Inflammatory macrophage treated with lipopolysaccharide for 4 hours (primary cell): ENCODE results near the gene EFCC1.

Source experiments
- DNase-seq: peaks from one replicate; pipeline ENCODE4 v3.0.0-alpha.2; 2020

Gene EFCC1

DNA sequence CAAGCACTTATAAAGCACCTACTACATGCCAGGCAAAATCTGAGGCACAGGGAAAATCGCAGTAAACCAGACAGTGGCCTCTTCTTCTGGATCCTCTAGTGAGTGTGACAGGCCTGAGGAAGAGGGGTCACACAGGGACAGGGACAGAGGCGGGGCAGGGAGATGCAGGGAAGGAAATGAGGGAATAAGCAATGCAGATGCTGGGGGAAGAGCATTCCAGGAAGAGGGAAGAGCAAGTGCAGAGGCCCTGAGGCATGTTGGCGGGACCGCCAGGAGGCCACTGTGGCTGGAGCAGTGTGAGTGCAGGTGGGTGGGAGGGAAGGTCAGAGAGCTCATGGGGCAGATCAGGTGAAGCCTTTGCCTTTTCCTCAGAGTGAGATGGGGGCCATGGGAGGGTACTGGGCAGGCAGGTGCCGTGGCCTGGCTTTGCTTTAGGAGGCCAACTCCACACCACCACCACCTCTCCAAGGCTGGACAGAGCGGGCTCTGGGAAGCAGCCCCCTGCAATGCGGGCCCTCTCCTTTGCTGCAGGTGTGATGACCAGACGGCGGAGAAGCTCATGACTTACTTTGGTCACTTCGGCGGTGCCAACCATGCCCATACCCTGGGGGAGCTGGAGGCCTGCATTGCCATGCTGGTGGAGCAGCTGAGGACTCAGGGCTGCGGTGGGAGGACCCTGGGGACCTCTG lies 32.7 kb downstream of the EFCC1 start:
- no peak for DNase-seq

GRCh38 chr3:129034642-129035041 lies 33.5 kb downstream of the EFCC1 start:
- no peak for DNase-seq

- DNase-seq: no peak
Observed at GRCh38 chr3:129035360-129036221, 34.5 kb downstream of the EFCC1 start.

- DNase-seq: no peak
Observed at GRCh38 chr3:129036222-129037092, 35.4 kb downstream of the EFCC1 start.

DNA sequence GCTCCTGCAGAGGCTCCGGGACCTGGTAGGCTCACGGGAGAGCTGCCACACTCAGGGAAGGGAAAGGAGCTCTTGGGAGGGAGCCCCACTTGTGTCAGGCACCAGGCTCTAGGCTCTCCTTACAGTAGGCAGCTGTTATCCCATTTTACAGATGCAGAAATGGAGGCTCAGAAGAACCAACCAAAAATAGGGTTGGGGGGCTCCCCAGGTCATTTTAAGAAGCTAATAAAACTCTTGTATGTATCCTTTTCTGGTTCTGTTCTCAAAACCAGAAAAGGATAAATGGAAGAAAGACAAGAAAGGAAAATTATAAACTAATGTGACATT lies 36.0 kb downstream of the EFCC1 start:
- DNase-seq: no peak

DNA sequence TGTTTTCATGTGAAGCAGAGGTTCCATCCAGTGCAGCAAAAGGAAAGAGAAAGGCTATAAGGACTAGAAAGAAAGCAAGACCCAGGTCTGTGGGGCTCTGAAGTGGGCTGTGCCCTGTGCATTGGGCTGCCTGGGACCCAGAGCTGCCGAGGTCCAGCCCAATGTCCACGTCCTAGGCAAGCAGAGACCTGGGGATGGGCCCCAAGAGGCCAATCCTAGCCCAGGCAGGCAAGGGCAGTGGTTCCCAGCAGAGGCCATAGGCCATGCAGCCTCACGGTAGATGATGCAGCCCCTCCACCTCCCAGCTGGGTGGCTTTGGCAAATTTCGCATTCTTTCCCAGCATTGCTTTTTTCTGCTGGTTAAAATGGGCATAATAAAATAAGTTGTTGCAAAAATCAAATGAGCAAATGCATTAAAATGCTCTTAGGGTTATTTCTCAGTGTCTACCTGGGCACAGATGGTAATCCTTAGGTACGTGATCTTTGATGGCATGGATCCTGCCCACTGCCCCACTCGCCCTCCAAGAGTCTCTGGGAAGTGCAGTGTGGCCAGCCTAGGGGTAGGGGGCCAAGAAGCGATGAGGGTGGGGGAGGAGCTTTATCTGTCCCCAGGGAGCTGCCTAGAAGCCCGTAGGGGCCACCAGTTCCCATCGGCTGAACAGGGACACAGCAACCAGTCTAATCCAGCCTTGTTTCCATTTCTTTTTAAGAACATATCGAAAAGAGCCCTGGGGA lies 37.2 kb downstream of the EFCC1 start:
- no peak for DNase-seq

DNA sequence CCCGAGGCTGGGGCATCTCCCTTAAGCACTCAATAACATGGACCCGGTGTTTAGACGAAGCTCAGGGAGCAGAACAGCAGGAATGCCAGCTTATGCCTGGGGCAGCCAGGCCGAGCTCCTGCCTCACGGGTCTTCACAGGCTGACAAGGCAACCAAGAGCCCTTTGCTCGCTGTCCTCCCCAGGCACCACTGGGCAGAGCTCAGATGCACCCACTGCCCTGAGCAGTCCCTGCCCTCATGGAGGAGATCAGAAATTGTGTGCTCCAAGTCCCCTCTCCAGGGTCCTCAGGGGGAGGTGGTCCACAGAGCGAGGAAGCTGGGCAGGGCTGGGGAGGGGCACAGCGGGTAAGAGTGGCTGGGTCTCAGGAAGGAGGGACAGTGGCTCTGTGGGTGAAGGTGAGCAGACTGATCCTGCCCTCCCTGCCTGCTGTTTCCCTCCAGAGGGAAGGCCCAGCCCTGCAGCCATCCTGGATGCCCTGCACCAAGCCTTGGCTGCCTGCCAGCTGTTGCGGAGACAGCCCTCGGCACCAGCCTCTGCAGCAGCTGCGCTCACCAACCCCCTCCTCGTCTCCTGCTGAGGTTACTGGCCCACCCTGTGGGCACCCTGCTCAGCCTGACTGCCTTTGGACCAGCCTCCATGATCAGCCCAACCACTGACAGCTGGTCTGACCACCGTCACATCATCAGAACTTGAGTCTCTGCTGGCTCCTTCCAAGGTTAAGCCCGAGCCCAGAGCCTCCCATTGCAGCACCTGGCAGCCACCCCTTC lies 38.4 kb downstream of the EFCC1 start:
- DNase-seq: no peak

GRCh38 chr3:129040039-129040336 lies 38.9 kb downstream of the EFCC1 start:
- DNase-seq: no peak

GRCh38 chr3:129040579-129041300 lies 39.6 kb downstream of the EFCC1 start:
- DNase-seq: no peak

- DNase-seq: no peak
Observed at GRCh38 chr3:129045675-129046036, 44.6 kb downstream of the EFCC1 start.

GRCh38 chr3:129046037-129046731 lies 45.1 kb downstream of the EFCC1 start:
- DNase-seq: no peak

GRCh38 chr3:129046732-129047552 lies 45.8 kb downstream of the EFCC1 start:
- DNase-seq: no peak

DNA sequence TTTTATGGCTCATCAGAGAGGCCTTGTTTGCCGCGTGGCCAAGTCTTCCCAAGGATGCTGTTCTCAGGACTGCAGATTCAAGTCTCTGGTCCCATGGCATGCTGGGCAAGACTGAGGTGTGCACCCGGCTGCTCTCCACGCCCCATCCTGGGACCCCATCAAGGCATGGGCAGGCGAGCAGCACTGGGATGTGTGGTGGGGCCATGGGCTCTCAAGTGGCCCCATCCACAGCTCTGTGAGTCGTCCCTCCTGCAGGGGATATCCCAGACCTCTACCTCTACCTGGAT lies 46.4 kb downstream of the EFCC1 start:
- no peak for DNase-seq

- DNase-seq: no peak
Observed at GRCh38 chr3:129050556-129051295, 49.6 kb downstream of the EFCC1 start.

DNA sequence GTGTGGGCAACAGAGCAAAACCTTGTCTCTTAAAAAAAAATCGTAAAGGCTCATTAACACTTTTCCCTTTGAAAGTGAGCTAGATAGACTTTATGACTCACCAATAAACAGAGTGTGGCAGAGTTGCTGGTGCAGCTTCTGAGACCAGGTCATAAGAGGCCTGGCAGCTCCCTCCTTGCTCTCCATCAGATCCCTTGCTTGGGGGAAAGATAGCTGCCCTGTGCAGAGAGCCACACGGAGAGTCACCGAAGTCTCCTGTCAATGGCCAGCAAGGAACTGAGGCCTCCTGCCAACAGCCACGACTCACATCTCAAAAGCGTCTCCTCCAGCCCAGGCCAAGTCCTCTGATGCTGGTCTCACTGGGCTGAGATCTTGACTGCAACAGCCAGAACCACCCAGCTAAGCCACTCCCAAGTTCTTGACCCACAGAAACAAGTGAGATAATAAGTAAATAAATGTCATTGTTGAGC lies 50.8 kb downstream of the EFCC1 start:
- DNase-seq: no peak

DNA sequence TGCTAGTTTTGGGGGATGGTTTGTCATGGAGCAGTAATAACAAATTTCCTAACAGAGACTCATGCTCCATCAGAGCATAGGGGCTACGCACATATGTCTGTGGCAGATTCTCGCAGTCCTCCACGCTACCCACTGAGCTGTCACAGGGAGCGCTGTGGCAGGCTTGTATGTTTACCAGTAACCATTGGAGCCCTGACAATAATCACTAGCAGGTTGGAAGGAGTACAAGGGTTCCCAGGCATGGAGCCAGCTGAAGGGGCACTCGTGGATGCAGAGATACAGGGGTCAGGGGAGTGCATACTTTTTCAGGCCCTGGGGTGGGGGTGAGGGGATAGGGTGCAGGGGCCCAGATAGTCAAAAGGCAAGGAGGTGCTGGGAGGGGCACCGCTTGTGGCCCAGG lies 51.6 kb downstream of the EFCC1 start:
- no peak for DNase-seq

DNA sequence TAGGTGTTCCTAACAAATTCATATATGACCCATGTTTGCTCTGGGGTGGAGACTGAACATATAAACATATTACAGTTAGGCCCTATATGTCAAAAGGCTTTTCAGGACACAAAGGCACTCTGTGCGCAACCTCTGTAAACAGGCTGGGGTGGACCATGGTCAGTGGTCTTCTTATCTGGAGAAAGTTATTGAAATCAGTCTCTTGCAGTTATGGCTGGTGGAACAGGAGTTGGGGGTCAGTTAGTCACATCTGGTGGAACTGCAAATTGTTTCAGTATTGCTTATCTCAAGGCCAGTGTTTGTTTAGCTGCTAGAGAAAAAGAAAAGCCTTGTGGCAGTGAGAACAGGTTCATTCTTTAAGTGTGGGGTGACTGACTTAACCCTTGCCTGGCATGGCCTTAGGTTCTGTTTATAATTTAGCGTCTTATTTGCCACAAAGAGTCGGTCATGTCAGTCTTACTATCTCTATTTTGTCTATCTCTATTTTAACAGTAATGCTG lies 53.6 kb downstream of the EFCC1 start:
- DNase-seq: no peak

- no peak for DNase-seq
Observed at GRCh38 chr3:129056451-129057173, 55.5 kb downstream of the EFCC1 start.

GRCh38 chr3:129057249-129057648 lies 56.1 kb downstream of the EFCC1 start:
- DNase-seq: no peak
